ENCODE results near the gene ATRNL1.

DNA sequence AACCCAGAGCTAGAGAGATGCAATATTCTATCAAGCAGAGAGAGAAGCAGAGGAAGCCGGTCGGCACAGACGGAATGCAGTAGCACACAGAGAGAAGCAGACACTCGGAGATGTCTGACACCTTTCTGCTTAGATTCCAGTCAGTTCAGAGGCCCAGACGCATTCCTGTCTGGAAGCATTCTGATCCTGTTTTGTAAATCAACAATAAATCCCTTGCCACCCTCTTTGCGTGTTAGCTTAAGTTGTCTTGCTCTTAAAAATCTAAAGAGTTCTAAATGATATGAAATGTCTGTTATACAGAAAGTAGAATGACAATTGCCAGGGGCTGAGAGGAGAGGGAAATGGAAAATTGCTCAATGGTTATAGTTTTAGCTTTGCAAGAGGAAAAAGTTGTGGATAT is 27.4 kb upstream of the ATRNL1 start:
- TF ChIP-seq, protein P1, sequence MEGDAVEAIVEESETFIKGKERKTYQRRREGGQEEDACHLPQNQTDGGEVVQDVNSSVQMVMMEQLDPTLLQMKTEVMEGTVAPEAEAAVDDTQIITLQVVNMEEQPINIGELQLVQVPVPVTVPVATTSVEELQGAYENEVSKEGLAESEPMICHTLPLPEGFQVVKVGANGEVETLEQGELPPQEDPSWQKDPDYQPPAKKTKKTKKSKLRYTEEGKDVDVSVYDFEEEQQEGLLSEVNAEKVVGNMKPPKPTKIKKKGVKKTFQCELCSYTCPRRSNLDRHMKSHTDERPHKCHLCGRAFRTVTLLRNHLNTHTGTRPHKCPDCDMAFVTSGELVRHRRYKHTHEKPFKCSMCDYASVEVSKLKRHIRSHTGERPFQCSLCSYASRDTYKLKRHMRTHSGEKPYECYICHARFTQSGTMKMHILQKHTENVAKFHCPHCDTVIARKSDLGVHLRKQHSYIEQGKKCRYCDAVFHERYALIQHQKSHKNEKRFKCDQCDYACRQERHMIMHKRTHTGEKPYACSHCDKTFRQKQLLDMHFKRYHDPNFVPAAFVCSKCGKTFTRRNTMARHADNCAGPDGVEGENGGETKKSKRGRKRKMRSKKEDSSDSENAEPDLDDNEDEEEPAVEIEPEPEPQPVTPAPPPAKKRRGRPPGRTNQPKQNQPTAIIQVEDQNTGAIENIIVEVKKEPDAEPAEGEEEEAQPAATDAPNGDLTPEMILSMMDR (IDR thresholded peaks at IDR 0.05 in 2 of 3, conservative IDR thresholded peaks at IDR 0.05 in 1 of 3; ENCODE audit: borderline replicate concordance in 1 of 3, insufficient read depth in 1 of 3, low read depth in 2 of 3, low read length in 2 of 3) = no peak
- TF ChIP-seq EZH2 (IDR thresholded peaks at IDR 0.05) = no peak
- TF ChIP-seq POLR2A (IDR thresholded peaks at IDR 0.05; ENCODE audit: borderline replicate concordance, extremely low read depth, insufficient read depth, insufficient read length) = no peak
- TF ChIP-seq POLR2AphosphoS5 (IDR thresholded peaks at IDR 0.05; ENCODE audit: low read depth, low read length) = no peak
- TF ChIP-seq, protein P2, sequence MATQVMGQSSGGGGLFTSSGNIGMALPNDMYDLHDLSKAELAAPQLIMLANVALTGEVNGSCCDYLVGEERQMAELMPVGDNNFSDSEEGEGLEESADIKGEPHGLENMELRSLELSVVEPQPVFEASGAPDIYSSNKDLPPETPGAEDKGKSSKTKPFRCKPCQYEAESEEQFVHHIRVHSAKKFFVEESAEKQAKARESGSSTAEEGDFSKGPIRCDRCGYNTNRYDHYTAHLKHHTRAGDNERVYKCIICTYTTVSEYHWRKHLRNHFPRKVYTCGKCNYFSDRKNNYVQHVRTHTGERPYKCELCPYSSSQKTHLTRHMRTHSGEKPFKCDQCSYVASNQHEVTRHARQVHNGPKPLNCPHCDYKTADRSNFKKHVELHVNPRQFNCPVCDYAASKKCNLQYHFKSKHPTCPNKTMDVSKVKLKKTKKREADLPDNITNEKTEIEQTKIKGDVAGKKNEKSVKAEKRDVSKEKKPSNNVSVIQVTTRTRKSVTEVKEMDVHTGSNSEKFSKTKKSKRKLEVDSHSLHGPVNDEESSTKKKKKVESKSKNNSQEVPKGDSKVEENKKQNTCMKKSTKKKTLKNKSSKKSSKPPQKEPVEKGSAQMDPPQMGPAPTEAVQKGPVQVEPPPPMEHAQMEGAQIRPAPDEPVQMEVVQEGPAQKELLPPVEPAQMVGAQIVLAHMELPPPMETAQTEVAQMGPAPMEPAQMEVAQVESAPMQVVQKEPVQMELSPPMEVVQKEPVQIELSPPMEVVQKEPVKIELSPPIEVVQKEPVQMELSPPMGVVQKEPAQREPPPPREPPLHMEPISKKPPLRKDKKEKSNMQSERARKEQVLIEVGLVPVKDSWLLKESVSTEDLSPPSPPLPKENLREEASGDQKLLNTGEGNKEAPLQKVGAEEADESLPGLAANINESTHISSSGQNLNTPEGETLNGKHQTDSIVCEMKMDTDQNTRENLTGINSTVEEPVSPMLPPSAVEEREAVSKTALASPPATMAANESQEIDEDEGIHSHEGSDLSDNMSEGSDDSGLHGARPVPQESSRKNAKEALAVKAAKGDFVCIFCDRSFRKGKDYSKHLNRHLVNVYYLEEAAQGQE (IDR thresholded peaks at IDR 0.05; ENCODE audit: low read depth) = no peak
- no peak for TF ChIP-seq EZH2phosphoT487 (IDR thresholded peaks at IDR 0.05; ENCODE audit: borderline replicate concordance)
- TF ChIP-seq RAD21 (IDR thresholded peaks at IDR 0.05; ENCODE audit: low read depth) = no peak
- TF ChIP-seq YY1 (IDR thresholded peaks at IDR 0.05; ENCODE audit: extremely low read depth, insufficient replicate concordance, low read depth, low read length) = no peak
- TF ChIP-seq ELF1 (IDR thresholded peaks at IDR 0.05; ENCODE audit: borderline replicate concordance, low read depth) = no peak
- TF ChIP-seq, protein P3, sequence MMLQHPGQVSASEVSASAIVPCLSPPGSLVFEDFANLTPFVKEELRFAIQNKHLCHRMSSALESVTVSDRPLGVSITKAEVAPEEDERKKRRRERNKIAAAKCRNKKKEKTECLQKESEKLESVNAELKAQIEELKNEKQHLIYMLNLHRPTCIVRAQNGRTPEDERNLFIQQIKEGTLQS (IDR thresholded peaks at IDR 0.05) = no peak
- TF ChIP-seq CEBPB (IDR thresholded peaks at IDR 0.05; ENCODE audit: low read depth) = no peak
- TF ChIP-seq TCF7L2 (IDR thresholded peaks at IDR 0.05; ENCODE audit: borderline replicate concordance, extremely low read depth, insufficient read depth, insufficient read length) = no peak
- no peak for TF ChIP-seq ZNF274 (IDR thresholded peaks at IDR 0.05; ENCODE audit: low read depth, low read length)
- TF ChIP-seq, protein P4, sequence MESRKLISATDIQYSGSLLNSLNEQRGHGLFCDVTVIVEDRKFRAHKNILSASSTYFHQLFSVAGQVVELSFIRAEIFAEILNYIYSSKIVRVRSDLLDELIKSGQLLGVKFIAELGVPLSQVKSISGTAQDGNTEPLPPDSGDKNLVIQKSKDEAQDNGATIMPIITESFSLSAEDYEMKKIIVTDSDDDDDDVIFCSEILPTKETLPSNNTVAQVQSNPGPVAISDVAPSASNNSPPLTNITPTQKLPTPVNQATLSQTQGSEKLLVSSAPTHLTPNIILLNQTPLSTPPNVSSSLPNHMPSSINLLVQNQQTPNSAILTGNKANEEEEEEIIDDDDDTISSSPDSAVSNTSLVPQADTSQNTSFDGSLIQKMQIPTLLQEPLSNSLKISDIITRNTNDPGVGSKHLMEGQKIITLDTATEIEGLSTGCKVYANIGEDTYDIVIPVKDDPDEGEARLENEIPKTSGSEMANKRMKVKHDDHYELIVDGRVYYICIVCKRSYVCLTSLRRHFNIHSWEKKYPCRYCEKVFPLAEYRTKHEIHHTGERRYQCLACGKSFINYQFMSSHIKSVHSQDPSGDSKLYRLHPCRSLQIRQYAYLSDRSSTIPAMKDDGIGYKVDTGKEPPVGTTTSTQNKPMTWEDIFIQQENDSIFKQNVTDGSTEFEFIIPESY (IDR thresholded peaks at IDR 0.05; ENCODE audit: extremely low read depth, insufficient replicate concordance, low read length) = no peak
